GM12891 (cell line): ENCODE data around the gene CYB5A.

Source experiments
- POLR2A ChIP-seq: IDR thresholded peaks from 2 replicates; pipeline ENCODE4 v1.6.1; 2011; ENCODE audit warnings: low read depth, low read length, control low read depth
- POLR2AphosphoS5 ChIP-seq: IDR thresholded peaks from 2 replicates; pipeline ENCODE4 v1.6.1; 2011; ENCODE audit warnings: low read depth, low read length, control low read depth
- POU2F2 ChIP-seq: IDR thresholded peaks from 2 replicates; pipeline ENCODE4 v1.6.1; 2011; ENCODE audit warnings: low read depth, mild to moderate bottlenecking, control low read depth, low read length, moderate library complexity

- TF ChIP-seq POLR2AphosphoS5 = no peak
- TF ChIP-seq POLR2A = no peak
- no peak for TF ChIP-seq POU2F2
Observed at GRCh38 chr18:74215863-74216262, 75.9 kb downstream of the CYB5A start.
